ENCODE measurements around the gene CALCOCO2.

CALCOCO2 gene

DNA sequence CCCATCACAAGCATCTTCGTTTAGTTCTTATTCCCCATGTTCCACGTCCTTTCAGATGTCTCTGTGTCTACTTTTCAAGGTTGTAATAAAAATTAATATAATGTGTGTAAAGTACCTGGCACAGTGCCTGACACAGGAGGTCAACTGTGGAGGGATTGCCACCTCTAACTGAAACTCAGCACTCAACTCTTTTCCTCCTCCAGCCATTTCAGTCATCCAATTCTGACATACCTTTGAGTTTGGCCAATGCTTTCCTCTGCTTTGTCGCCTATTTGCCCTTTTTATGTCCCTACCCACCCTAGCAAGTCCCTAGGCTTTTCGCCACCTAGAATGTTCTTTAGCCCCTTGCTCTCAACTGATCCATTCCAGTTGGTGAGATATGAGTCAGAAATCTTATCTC lies 78.9 kb downstream of the CALCOCO2 start:
- CTCF ChIA-PET, result no interaction called here
- DNase-seq (ENCODE audit: low spot score), result no peak
- no peak for TF ChIP-seq CTCF (conservative IDR thresholded peaks at IDR 0.05; ENCODE audit: low read depth)
- POLR2A ChIA-PET (ENCODE audit: low non-redundant PET), result interaction anchor here (1.3 kb wide), 1 partner anchor 15 kb away, joined by 3 read pairs; no protein-coding TSS in a partner anchor
- H3K27ac ChIP-seq, result no peak overlapping the region

DNA sequence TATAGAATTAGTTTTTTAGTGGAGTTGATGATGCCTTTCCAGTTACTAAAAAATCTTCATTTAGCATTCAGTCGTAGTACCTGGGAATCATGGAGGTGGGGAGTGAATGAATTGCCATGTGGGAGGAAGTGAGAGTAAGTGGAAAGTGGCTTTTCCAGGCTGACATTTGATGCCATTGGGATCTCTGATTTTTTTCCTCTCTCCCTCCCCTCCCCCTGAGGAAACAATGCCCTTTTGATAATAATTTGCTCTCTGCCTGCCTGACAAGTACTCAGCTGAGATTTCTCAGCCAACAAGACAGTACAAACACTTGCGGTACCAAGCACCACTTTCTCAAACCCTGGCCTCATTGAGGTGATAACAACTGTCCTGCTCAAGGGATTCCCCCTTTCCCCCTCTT lies 79.5 kb downstream of the CALCOCO2 start:
- H3K27ac ChIP-seq, result no peak overlapping the region
- TF ChIP-seq CTCF (conservative IDR thresholded peaks at IDR 0.05; ENCODE audit: low read depth), result no peak
- ChIA-PET CTCF (no interaction called here), POLR2A (ENCODE audit: low non-redundant PET) (no interaction called here)
- no peak for DNase-seq (ENCODE audit: low spot score)

- ChIA-PET CTCF (no interaction called here), POLR2A (ENCODE audit: low non-redundant PET) (no interaction called here)
- no peak for TF ChIP-seq CTCF (conservative IDR thresholded peaks at IDR 0.05; ENCODE audit: low read depth)
- no peak overlapping the region for H3K27ac ChIP-seq
- DNase-seq (ENCODE audit: low spot score), result no peak
Measured at GRCh38 chr17:48912476-48912875, 81.6 kb downstream of the CALCOCO2 start.
